ENCODE results near the gene WDR47.
"Not testable (repeated sequence)": the region's sequence is repeated elsewhere in the genome, so short reads cannot be mapped to it uniquely, and the experiment has no call there.

The WDR47 gene

GRCh38 chr1:109041621-109042468 lies at the start of gene WDR47:
Gene WDR47 (minus strand): TSS chr1:109042102. CDS start chr1:109023512, 18,590 bp downstream.
- peak; percentile 97 for DNase-seq

GRCh38 chr1:109091078-109091838 lies 49.4 kb upstream of the WDR47 start:
- DNase-seq, result peak; percentile 53

GRCh38 chr1:109090196-109091077 lies 48.5 kb upstream of the WDR47 start, which contains the start of gene TMEM167B:
Gene TMEM167B (plus strand): TSS chr1:109090764. CDS start chr1:109090873, 109 bp downstream.
- DNase-seq, result peak; percentile 93

- peak; percentile 58 for DNase-seq
These were observed 47.5 kb upstream of the WDR47 start for GRCh38 chr1:109089242-109090015.

- DNase-seq, result no peak
These were observed 42.9 kb upstream of the WDR47 start for GRCh38 chr1:109084563-109085517.

- no peak for DNase-seq
These were observed 42.0 kb upstream of the WDR47 start for GRCh38 chr1:109083923-109084322.

DNA sequence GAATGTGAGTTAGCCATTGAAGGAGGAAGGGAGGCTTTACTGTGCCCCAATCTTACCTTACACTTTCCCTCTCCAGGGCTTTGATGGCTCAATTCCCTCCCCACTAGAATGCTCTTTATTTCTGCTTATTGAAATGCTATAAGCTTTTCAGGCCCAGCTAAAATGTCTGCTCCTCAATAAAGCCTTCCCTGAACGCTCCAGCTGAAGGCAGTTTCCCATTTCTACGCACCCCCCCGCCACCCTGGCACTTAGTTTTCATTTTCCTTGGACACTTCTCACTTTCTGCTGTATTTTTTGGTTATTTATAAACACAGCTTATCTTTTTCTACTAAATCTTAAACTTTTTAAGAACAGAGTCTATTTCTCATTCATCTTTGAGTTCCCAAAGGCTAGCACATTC lies 41.6 kb upstream of the WDR47 start:
- no peak for DNase-seq

DNA sequence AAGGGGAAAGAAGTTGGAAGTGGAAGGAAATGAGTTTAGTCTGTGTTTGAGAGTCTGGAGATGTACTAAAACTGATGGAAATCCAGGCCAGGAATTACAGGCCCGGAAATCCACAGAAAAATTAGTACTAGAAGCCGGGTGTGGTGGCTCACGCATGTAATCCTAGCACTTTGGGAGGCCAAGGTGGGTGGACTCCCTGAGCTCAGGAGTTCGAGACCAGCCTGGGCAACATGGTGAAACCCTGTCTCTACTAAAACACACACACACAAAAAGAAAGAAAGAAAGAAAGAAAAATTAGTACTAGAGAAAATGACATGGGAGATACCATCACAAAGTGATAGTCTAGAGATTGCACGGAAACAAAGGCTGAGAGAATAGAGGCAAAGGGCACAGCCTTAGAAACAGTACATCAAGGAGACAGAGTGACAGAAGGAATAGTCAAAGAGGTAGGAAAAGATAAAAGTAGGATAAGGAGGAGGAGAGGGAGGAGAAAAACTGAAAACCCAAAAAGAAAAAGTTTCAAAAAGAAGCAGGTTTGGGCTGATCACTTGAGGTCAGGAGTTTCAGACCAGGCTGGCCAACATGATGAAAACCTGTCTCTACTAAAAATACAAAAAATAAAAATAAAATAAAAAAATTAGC lies 38.7 kb upstream of the WDR47 start:
- no peak for DNase-seq

DNA sequence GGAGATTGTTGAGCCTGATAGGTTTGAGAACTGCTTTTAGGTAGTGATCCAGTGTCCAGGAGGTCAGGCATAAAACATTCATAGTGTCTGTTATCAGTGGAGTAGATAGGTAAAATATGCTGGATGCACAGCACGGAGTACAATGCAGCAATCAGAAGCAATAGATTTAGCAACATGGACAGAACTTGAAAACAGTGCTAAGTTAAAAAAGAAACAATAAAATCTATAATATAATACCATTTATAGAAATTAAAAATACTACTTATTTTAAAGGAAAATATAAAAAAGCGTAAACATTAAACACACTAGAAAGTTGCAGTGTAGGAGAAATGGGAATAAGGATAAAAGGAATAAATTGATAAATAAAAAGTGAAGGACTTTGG lies 37.3 kb upstream of the WDR47 start:
- DNase-seq, result no peak

DNA sequence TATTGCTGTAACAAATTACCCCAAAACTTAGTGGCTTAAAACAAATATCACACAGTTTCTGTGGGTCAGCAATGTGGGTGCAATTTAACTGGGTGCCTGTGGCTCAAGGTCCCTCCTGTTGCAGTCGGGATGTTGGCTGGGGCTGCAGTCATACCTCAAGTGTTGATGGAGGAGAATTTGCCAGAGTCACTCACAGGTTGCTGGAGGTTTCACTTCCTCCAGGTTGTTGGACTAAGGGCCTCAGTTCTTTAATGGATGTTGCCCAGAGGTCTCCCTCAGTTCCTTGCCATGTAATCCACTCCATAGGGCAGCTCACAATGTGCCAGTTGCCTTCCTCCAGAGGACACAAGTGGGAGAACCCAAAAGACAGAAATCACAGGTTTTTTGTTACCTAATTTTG lies 36.4 kb upstream of the WDR47 start:
- DNase-seq, result no peak

- DNase-seq, result peak; percentile 94
These were observed 33.9 kb upstream of the WDR47 start, which contains the start of gene TAF13 for GRCh38 chr1:109075531-109076490. Gene TAF13 (minus strand): TSS chr1:109076003. CDS start chr1:109075947, 56 bp downstream.

DNA sequence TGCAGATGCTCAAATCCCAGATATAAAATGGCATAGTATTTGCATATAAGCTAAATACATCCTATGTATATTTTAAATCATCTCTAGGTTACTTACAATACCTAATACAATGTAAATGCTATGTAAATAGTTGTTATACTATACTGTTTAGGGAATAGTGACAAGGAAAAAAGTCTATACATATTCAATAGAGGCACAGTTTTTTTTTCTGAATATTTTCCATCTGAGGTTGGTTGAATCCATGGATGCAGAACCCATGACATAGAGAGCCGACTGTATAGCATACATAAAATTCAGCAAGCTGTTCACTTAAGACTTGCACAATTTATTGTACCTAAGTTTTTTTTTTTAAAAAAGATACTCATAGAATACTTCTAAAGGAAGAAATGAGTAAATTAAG lies 27.4 kb upstream of the WDR47 start:
- no peak for DNase-seq

DNA sequence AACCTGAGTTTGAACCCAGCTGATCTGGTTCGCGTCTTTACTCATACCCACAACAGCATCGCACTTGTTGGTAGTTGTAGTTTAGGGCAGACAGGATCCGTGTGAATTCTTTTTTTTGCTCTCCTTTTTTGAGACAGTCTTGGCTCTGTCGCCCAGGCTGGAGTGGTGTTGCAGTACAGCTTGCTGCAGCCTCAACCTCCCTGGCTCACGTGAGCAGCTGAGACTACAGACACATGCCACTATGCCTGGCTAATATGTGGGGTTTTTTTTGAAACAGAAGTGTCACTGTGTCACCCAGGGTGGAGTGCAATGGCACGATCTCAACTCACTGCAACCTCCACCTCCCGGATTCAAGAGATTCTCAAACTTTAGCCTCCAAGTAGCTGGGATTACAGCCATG lies 26.0 kb upstream of the WDR47 start:
- DNase-seq, result no peak

GRCh38 chr1:109065137-109065536 lies 23.2 kb upstream of the WDR47 start:
- DNase-seq, result no peak

DNA sequence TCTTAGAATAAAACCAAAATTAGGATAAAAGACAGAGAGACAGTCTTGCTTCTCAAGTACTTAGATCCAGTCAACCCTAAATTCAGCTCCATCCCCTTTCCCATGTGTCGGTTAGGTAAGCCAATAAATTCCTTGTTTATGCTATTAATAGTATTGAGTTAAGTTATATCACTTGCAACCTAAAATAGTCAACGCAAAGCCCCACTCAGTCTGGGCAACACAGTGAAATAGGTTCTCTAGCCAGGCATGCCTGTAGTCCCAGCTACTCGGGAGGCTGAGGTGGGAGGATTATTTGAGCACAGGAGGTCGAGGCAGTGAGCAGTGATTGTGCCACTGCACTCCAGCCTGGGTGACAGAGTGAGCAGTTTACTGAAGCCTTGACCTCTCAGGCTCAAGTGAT lies 19.3 kb upstream of the WDR47 start:
- DNase-seq, result no peak

DNA sequence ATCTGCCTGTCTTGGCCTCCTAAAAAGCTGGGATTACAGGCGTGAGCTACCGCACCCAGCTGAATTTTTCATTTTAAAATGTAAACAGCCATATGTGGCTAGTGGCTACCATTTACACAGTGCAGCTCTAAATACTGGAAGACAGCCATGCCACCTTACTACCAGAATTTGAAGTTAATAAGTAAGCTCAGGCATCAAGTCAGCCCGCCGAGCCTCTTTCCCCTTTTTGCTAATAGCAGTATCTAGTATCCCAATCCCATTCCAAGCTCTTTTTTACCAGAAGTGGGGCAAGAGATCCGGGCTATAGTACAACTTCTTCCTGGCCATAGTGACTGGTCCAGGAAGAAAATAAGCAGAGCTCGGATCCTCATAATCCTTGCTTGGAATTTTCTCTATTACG lies 18.8 kb upstream of the WDR47 start:
- DNase-seq, result no peak

GRCh38 chr1:109059026-109059425 lies 17.1 kb upstream of the WDR47 start:
- DNase-seq, result no peak

DNA sequence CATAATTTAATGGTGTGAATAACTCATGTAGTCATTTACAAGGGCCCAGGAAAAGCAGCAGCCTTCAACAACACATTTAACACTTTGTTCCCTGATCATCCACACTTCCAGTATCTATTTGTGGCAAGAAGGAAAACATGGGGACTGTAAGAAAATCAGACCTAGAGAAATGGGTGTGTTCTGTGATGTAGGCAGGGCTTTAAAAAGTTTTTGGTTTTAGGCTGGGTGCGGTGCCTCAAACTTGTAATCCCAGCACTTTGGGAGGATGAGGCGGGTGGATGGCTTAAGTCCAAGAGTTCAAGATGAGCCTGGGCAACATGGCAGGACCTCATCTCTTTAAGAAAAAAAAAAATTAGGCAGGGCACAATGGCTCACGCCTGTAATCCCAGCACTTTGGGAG lies 14.2 kb upstream of the WDR47 start:
- no peak for DNase-seq

- DNase-seq, result not testable (repeated sequence)
These were observed 10.2 kb upstream of the WDR47 start for GRCh38 chr1:109052145-109052544.
